PFSK-1 (cell line): ENCODE data around the gene AP4B1.

Source experiments
- FOXP2 ChIP-seq: optimal IDR thresholded peaks from 2 replicates; pipeline ENCODE3; 2011; ENCODE audit warnings: borderline replicate concordance, control low read depth, inconsistent platforms; ENCODE audit not compliant: insufficient read depth; ENCODE audit errors: extremely low read length, extremely low read depth
- POLR2AphosphoS5 ChIP-seq: IDR thresholded peaks from 2 replicates; pipeline ENCODE4 v1.6.1; 2012; ENCODE audit warnings: low read depth, mild to moderate bottlenecking, control low read depth, low read length, moderate library complexity
- SIN3A ChIP-seq: IDR thresholded peaks from 2 replicates; pipeline ENCODE4 v1.6.1; 2012; ENCODE audit warnings: mild to moderate bottlenecking, low read length, moderate library complexity, borderline replicate concordance; ENCODE audit not compliant: insufficient read depth
- TAF1 ChIP-seq: IDR thresholded peaks from 2 replicates; pipeline ENCODE4 v1.6.1; 2012; ENCODE audit warnings: low read length, control low read depth, borderline replicate concordance; ENCODE audit not compliant: insufficient read depth
- TF ChIP-seq, protein P1 (sequence below), 2 experiments: IDR thresholded peaks; 2 replicates each; pipeline versions ENCODE4 v1.6.1 to v1.8.0; 2011 to 2012; ENCODE audit warnings: low read depth in 2 of 2, low read length in 2 of 2, control low read depth in 1 of 2, inconsistent platforms in 1 of 2, mild to moderate bottlenecking in 1 of 2, moderate library complexity in 1 of 2; ENCODE audit not compliant: insufficient read depth in 1 of 2

The AP4B1 gene

DNA sequence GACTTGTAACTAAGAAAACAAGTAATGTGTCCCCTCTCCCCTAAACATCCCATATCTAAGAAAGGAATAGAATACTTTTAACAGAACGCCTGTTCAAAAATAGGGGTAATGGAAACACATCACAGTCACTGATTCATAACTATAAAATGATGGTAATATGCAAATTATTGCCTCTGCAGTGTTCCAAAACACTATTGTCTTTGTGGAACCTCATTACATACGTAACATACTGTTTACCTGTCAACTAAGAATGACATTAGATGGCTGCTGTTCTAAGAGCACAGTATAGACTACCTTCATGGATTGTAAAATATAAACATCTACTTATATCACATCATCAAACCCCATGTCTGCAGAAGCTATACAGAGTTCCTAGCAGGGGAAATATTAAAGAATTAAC, 13.8 kb downstream of the AP4B1 start:
- TF ChIP-seq SIN3A (no peak), POLR2AphosphoS5 (no peak), FOXP2 (no peak), TAF1 (no peak)
- TF ChIP-seq, protein P1, sequence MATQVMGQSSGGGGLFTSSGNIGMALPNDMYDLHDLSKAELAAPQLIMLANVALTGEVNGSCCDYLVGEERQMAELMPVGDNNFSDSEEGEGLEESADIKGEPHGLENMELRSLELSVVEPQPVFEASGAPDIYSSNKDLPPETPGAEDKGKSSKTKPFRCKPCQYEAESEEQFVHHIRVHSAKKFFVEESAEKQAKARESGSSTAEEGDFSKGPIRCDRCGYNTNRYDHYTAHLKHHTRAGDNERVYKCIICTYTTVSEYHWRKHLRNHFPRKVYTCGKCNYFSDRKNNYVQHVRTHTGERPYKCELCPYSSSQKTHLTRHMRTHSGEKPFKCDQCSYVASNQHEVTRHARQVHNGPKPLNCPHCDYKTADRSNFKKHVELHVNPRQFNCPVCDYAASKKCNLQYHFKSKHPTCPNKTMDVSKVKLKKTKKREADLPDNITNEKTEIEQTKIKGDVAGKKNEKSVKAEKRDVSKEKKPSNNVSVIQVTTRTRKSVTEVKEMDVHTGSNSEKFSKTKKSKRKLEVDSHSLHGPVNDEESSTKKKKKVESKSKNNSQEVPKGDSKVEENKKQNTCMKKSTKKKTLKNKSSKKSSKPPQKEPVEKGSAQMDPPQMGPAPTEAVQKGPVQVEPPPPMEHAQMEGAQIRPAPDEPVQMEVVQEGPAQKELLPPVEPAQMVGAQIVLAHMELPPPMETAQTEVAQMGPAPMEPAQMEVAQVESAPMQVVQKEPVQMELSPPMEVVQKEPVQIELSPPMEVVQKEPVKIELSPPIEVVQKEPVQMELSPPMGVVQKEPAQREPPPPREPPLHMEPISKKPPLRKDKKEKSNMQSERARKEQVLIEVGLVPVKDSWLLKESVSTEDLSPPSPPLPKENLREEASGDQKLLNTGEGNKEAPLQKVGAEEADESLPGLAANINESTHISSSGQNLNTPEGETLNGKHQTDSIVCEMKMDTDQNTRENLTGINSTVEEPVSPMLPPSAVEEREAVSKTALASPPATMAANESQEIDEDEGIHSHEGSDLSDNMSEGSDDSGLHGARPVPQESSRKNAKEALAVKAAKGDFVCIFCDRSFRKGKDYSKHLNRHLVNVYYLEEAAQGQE (IDR thresholded peaks at IDR 0.05; ENCODE audit: insufficient read depth in 1 of 2, low read depth in 2 of 2, low read length in 2 of 2) = no peak

DNA sequence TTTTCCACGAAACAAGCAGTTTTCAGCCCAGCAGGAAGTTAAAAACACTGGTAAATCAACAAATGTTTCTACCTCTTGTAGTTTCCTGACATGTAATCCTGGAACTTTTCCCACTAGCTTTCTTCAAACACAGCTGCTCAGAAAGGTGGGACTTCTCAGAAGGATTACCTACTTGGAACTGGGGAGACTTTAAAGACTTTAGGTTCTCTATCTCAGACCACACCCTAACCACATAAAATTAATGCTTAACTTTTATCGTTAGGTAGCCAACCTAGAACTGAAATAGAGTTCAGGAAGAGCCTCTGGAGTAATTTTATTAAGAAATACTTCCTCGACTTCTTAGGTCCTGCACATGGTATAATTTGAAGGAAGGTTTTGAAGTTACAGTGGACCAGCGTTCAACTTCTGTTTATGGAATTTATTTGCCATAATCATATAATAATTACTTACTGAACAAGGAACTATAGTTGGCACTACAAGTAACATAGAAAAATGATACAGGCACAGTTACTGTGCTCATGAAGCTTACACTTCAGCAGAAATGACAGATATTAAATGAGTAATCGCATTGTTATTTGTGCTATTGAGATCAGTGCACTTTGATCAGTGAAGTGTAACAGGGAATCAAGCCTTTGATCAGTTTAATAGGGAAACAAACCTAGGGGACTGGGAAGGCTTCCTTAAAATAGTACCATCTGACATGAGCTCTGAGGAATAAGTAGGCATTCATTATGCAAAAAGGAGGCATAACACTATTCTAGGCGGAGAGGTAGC, 17.0 kb downstream of the AP4B1 start, which contains the start of gene BCL2L15:
Gene BCL2L15 (minus strand): TSS at position 180 of the 774 bp plus-strand sequence. CDS start 206 bp downstream, outside the sequence.
- TF ChIP-seq SIN3A (no peak), POLR2AphosphoS5 (no peak), TAF1 (no peak), FOXP2 (no peak)
- TF ChIP-seq, protein P1 (IDR thresholded peaks at IDR 0.05; ENCODE audit: insufficient read depth in 1 of 2, low read depth in 2 of 2, low read length in 2 of 2) = no peak

DNA sequence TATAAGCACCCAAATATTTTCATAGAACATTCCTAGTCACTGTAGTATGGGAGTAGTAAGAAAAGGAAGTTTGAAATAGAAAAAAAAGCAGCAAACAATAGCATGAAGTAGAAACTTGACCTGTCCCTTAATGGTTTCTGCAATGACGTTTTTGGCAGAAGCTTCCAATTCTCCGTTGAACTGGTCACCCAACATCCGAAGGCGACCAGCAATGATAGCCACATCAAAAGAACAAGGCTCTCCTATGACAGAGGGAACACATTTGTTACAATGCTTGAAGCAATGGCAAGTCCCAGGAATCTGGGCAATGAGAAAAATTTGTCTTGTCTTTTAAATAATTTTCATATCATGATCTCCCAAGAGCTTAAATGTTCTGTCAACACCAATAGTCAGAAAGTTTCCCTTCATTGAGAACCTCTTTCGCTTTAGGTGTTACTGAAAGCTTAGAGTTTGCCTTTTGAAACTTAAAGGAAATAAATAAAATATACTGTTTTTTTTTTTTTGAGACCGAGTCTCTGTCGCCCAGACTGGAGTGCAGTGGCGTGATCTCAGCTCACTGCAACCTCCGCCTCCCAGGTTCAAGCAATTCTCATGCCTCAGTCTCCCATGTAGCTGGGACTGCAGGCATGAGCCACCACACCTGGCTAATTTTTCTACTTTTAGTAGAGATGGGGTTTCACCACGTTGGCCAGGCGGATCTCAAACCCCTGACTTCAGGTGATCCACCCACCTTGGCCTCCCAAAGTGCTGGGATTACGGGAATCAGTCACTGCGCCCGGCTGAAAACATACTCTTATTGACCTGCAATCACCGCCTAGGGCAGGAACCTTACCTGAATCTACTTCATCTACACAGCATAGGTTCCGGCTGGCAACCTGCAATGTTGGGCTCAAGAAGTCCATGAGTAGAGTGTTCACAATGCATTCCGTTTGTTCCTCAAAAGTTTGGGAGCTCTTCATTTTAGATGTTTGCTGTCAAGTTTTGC, 17.9 kb downstream of the AP4B1 start:
- TF ChIP-seq TAF1 = no peak
- no peak for TF ChIP-seq SIN3A
- TF ChIP-seq FOXP2 = no peak
- TF ChIP-seq POLR2AphosphoS5 = no peak
- TF ChIP-seq, protein P1 (IDR thresholded peaks at IDR 0.05; ENCODE audit: insufficient read depth in 1 of 2, low read depth in 2 of 2, low read length in 2 of 2) = no peak

DNA sequence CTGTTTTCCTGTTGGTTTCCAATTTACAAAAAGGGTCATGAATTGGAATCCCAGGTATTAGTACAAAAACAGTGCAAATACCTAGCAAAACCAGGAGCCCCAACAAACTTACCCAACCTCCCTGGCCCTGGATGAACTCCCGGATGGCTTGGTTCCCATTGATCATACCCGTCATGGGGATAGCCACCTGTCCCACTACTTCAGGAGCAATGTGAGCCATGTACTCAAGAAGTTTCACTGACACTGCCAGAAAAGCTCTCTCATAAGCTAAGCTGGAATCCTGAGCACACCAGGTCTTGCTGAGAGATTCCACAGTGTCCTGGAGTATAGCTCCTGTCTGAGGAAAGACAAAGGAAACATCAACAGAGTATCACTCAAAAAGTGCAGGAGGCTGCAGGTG, 22.9 kb downstream of the AP4B1 start:
- TF ChIP-seq SIN3A (no peak), POLR2AphosphoS5 (no peak)

DNA sequence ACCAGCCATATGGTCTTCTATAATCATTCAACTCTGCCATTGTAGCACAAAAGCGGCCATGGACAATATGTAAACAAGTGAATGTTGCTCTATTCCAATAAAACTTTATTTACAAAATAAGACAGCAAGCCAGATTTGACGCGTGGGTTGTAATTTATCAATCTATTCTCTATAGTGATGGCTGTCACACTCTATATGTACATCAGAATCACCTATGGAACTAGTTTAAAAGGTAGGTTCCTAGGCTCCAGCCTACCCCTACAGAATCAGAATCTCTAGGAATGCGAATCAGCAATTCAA, 24.9 kb downstream of the AP4B1 start:
- TF ChIP-seq SIN3A = no peak
- TF ChIP-seq POLR2AphosphoS5 = no peak
- TF ChIP-seq FOXP2 = no peak
- TF ChIP-seq TAF1 = no peak
- TF ChIP-seq, protein P1 (IDR thresholded peaks at IDR 0.05; ENCODE audit: insufficient read depth in 1 of 2, low read depth in 2 of 2, low read length in 2 of 2) = no peak
